ENCODE data around the gene ANKS6. TPM values are rescaled to one million over a fixed set of nuclear protein-coding genes. Genes with fewer than 3 reads are reported as not detected.

Gene ANKS6
- total and polyA plus RNA-seq, 2 of the 8 experiments (the other 6 are each of a cell fraction or from before 2014, with no cell fraction given): 34.1 to 56.3 TPM

GRCh38 chr9:98720402-98720801 is 76.0 kb downstream of the ANKS6 start:
- H3K79me2 ChIP-seq (ENCODE audit: control insufficient read depth in 1 of 2, insufficient read depth in 2 of 2, low read length in 2 of 2): no peaks in the 10 kb centered on the region
- no peaks in the 10 kb centered on the region for H3K4me1 ChIP-seq (replicated peaks in 1 of 4; ENCODE audit: control insufficient read depth in 3 of 4, insufficient read depth in 4 of 4, low read length in 3 of 4)
- H3K4me3 ChIP-seq (ENCODE audit: extremely low read depth in 1 of 4, insufficient read depth in 2 of 4, low read depth in 3 of 4, low read length in 4 of 4): no peak overlapping the region
- no peak overlapping the region for H2BK5ac ChIP-seq (ENCODE audit: low read depth, low read length)
- no peaks in the 10 kb centered on the region for H3K36me3 ChIP-seq (ENCODE audit: control insufficient read depth in 2 of 4, insufficient read depth in 4 of 4, low read length in 3 of 4)
- no peak overlapping the region for H2AFZ ChIP-seq (ENCODE audit: low read length)
- no peaks in the 10 kb centered on the region for H4K20me1 ChIP-seq (replicated peaks in 1 of 2; ENCODE audit: control insufficient read depth in 1 of 2, insufficient read depth in 2 of 2, low read length in 2 of 2)
- DNase-seq (ENCODE audit: low read depth in 1 of 2, low spot score in 2 of 2): no peak
- H3K14ac ChIP-seq (ENCODE audit: insufficient read length): no peak overlapping the region
- no peak overlapping the region for H3K27ac ChIP-seq (ENCODE audit: low read depth, low read length)
- H3K4ac ChIP-seq (replicated peaks; ENCODE audit: insufficient read length, low read depth, low read length): no peak overlapping the region
- H3K9ac ChIP-seq (replicated peaks in 1 of 4; ENCODE audit: extremely low read depth in 1 of 4, low read depth in 3 of 4, low read length in 3 of 4): no peak overlapping the region
- no peak overlapping the region for H4K5ac ChIP-seq (ENCODE audit: insufficient read length, low read depth, low read length)
- H3K9me3 ChIP-seq (ENCODE audit: insufficient read depth in 2 of 2, low read depth in 1 of 2, low read length in 1 of 2): no peaks in the 10 kb centered on the region
- H2BK120ac ChIP-seq (replicated peaks; ENCODE audit: low read depth, low read length): no peak overlapping the region
- peaks cover 0 to 4% (median 0%) of the 10 kb centered on the region in 4 experiments; a peak in 3 of 7 replicates for H3K27me3 ChIP-seq (replicated peaks in 1 of 4; ENCODE audit: control insufficient read depth in 3 of 4, extremely low read depth in 1 of 4, insufficient read depth in 3 of 4, low read length in 3 of 4)
- H3K23ac ChIP-seq (ENCODE audit: insufficient read length): no peak overlapping the region
- WGBS, 2 experiments (ENCODE audit: extremely low coverage in 1 of 2, insufficient coverage in 1 of 2, insufficient read length in 1 of 2, insufficient replicate concordance in 2 of 2, low coverage in 1 of 2, low lambda C conversion rate in 2 of 2, missing lambda C conversion rate in 1 of 2): 93% methylated on average over 4 of the region's 4 CpGs; no CpG with 5 or more reads in 1 of the 2 experiments
- no peak overlapping the region for H2BK12ac ChIP-seq (ENCODE audit: low read depth, low read length)
- ChIA-PET POLR2A (ENCODE audit: partially characterized antibody) (no interaction called here), CTCF (ENCODE audit: partially characterized antibody) (interaction anchor here (0.6 to 1.5 kb wide), 2 partner anchors 55 to 79 kb away, joined by 3 to 4 read pairs; no protein-coding TSS in a partner anchor)
- no peak overlapping the region for H2AK5ac ChIP-seq (ENCODE audit: low read depth, low read length)
- H3K23me2 ChIP-seq (ENCODE audit: low read depth, low read length): no peaks in the 10 kb centered on the region
- H4K8ac ChIP-seq (ENCODE audit: extremely low read depth, insufficient read depth, low read length): no peak overlapping the region
- H3K56ac ChIP-seq (replicated peaks; ENCODE audit: insufficient read length, low read depth, low read length): no peak overlapping the region
- no peaks in the 10 kb centered on the region for H3K79me1 ChIP-seq (ENCODE audit: low read depth, low read length)
- H2BK20ac ChIP-seq (ENCODE audit: low read length): no peak overlapping the region
- H3K18ac ChIP-seq (ENCODE audit: extremely low read depth, low read length): no peak overlapping the region
- no peak overlapping the region for H4K91ac ChIP-seq (replicated peaks; ENCODE audit: insufficient read length, low read length)
- H2BK15ac ChIP-seq (ENCODE audit: low read length): no peak overlapping the region
- FAIRE-seq: no peak
- no peak overlapping the region for H3K4me2 ChIP-seq (ENCODE audit: insufficient read depth in 1 of 2, low read depth in 2 of 2, low read length in 2 of 2)
- no peak for TF ChIP-seq SP4 (IDR thresholded peaks at IDR 0.05; ENCODE audit: low read length)

Data from H1 (cell line).